ENCODE results near the gene BECN2. TPM values are rescaled to one million over a fixed set of nuclear protein-coding genes. Genes with fewer than 3 reads are reported as not detected.

BECN2 gene
- total and polyA plus RNA-seq, 2 experiments from 2014 or later, result not detected

- Histone ChIP-seq H3K9me2 (replicated peaks; ENCODE audit: insufficient read depth) (no peaks in the 10 kb centered on the region), H4K20me1 (ENCODE audit: insufficient read depth, poor library complexity, severe bottlenecking) (no peaks in the 10 kb centered on the region), H2AFZ (no peak overlapping the region)
These were observed 32.5 kb downstream of the BECN2 start for GRCh38 chr1:241990040-241990439.

GRCh38 chr1:241992734-241993133, 35.2 kb downstream of the BECN2 start:
- DNase-seq (ENCODE audit: low spot score), result no peak
- WGBS (ENCODE audit: low lambda C conversion rate, missing lambda C conversion rate), result 77% methylated on average over 5 of the region's 5 CpGs
- Histone ChIP-seq H3K27ac (no peak overlapping the region), H3K9me2 (replicated peaks; ENCODE audit: insufficient read depth) (no peaks in the 10 kb centered on the region), H3K79me2 (no peaks in the 10 kb centered on the region), H3K27me3 (no peaks in the 10 kb centered on the region), H3K4me1 (ENCODE audit: insufficient read depth) (no peaks in the 10 kb centered on the region), H3K36me3 (replicated peaks; ENCODE audit: insufficient read depth, low read depth) (no peaks in the 10 kb centered on the region), H3K4me2 (no peak overlapping the region), H4K20me1 (ENCODE audit: insufficient read depth, poor library complexity, severe bottlenecking) (no peaks in the 10 kb centered on the region), H3K4me3 (no peak overlapping the region), H2AFZ (no peak overlapping the region), H3K9me3 (ENCODE audit: low read depth) (no peaks in the 10 kb centered on the region)
- TF ChIP-seq EZH2 (IDR thresholded peaks at IDR 0.05; ENCODE audit: borderline replicate concordance) (no peak), CTCF (IDR thresholded peaks at IDR 0.05; ENCODE audit: poor library complexity) (no peak)

More at GRCh38 chr1:241990040-241990439, 32.5 kb downstream of the BECN2 start:
- Histone ChIP-seq H3K4me2 (no peak overlapping the region), H3K4me3 (no peak overlapping the region), H3K27ac (no peak overlapping the region), H3K4me1 (ENCODE audit: insufficient read depth) (no peaks in the 10 kb centered on the region), H3K9me3 (ENCODE audit: low read depth) (no peaks in the 10 kb centered on the region), H3K36me3 (replicated peaks; ENCODE audit: insufficient read depth, low read depth) (no peaks in the 10 kb centered on the region), H3K27me3 (no peaks in the 10 kb centered on the region), H3K79me2 (no peaks in the 10 kb centered on the region)
- no peak for TF ChIP-seq EZH2phosphoT487 (IDR thresholded peaks at IDR 0.05; ENCODE audit: low read depth, severe bottlenecking, unreplicated experiment)
- no peak for TF ChIP-seq CTCF (IDR thresholded peaks at IDR 0.05; ENCODE audit: poor library complexity)
- TF ChIP-seq EZH2 (IDR thresholded peaks at IDR 0.05; ENCODE audit: borderline replicate concordance), result no peak
- peak; percentile 65 for DNase-seq (ENCODE audit: low spot score)
- WGBS (ENCODE audit: low lambda C conversion rate, missing lambda C conversion rate), result 92% methylated on average over 10 of the region's 10 CpGs

GRCh38 chr1:241994171-241994570, 36.6 kb downstream of the BECN2 start:
- peaks cover 5% of the 10 kb centered on the region for H3K4me1 ChIP-seq (ENCODE audit: insufficient read depth)
- no peaks in the 10 kb centered on the region for H3K27me3 ChIP-seq
- 94% methylated on average over 9 of the region's 9 CpGs for WGBS (ENCODE audit: low lambda C conversion rate, missing lambda C conversion rate)
- no peak overlapping the region for H3K4me3 ChIP-seq
- TF ChIP-seq EZH2 (IDR thresholded peaks at IDR 0.05; ENCODE audit: borderline replicate concordance) (no peak), CTCF (IDR thresholded peaks at IDR 0.05; ENCODE audit: poor library complexity) (no peak), EZH2phosphoT487 (IDR thresholded peaks at IDR 0.05; ENCODE audit: low read depth, severe bottlenecking, unreplicated experiment) (no peak)
- H3K4me2 ChIP-seq, result no peak overlapping the region
- no peaks in the 10 kb centered on the region for H4K20me1 ChIP-seq (ENCODE audit: insufficient read depth, poor library complexity, severe bottlenecking)
- no peaks in the 10 kb centered on the region for H3K9me3 ChIP-seq (ENCODE audit: low read depth)
- H3K9me2 ChIP-seq (replicated peaks; ENCODE audit: insufficient read depth), result no peaks in the 10 kb centered on the region
- no peak overlapping the region for H2AFZ ChIP-seq
- DNase-seq (ENCODE audit: low spot score), result no peak
- no peaks in the 10 kb centered on the region for H3K79me2 ChIP-seq
- no peak overlapping the region for H3K27ac ChIP-seq
- H3K36me3 ChIP-seq (replicated peaks; ENCODE audit: insufficient read depth, low read depth), result no peaks in the 10 kb centered on the region
